ENCODE results near the gene PPEF2.

DNA sequence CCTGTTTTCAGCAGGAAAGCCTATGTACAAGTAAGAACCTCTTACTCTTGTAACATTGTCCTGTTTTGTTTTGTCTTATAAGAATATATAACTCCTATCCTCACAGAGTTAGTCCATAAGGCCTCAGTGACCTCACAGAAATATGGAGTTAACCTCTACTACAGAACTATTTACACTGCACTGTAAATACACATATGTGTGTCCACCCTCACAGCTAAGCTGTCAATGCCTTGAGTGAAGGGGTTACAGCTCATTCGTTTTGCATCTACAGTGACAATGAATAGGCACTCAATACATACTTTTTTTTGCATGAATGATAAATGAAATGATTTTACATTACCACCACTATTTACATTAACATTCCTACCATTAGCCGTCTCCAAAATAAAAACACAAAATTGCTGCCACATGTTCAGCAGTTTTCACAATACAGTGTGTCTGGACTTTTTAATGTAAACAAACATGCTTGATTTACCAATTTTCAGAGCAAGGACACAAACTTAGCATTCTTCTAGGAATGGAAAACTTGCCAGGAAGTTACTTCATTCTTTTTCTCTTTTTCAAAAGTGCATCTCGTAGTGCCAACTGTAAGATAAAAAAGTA lies 48.1 kb upstream of the PPEF2 start:
- TF ChIP-seq POLR2A (IDR thresholded peaks at IDR 0.05; ENCODE audit: low read depth, low read length) (no peak), SPI1 (IDR thresholded peaks at IDR 0.05; ENCODE audit: low read depth, low read length) (no peak), TAF1 (IDR thresholded peaks at IDR 0.05; ENCODE audit: low read depth, low read length) (no peak), POU2F2 (IDR thresholded peaks at IDR 0.05; ENCODE audit: low read depth, low read length) (no peak), POLR2AphosphoS5 (IDR thresholded peaks at IDR 0.05; ENCODE audit: low read depth, low read length) (no peak), PAX5 (IDR thresholded peaks at IDR 0.05; ENCODE audit: insufficient read depth, low read length, severe bottlenecking) (no peak)
